GM21447 (cell line): ENCODE results near the gene PECR.
A peak's percentile ranks its signal among the peaks of the same experiment; 100 is the strongest.
"Not testable (repeated sequence)": the region's sequence is repeated elsewhere in the genome, so short reads cannot be mapped to it uniquely, and the experiment has no call there.

Experiments
- ATAC-seq: cut with Tn5 transposase; IDR thresholded peaks from one replicate; pipeline ENCODE4 v1.9.1; 2021; ENCODE audit not compliant: unreplicated experiment

Gene PECR

DNA sequence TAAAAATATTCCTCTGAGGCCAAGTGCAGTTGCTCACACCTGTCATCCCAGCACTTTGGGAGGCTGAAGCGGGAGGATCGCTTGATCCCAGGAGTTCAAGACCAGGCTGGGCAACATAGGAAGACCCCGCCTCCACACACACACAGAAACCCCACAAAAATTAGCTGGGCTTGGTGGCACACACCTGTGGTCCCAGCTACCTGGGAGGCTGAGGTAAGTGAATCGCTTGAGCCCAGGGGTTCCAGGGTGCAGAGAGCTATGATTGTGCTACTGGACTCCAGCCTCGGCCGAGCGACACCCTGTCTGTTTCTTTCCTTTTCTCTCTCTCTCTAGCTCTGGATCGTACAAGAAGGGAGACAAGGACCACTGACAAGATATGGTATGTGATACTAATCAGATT lies 25.7 kb upstream of the PECR start:
- ATAC-seq: no peak

GRCh38 chr2:216104691-216105090 lies 23.1 kb upstream of the PECR start:
- no peak for ATAC-seq

- ATAC-seq: no peak
Measured at GRCh38 chr2:216103213-216103612, 21.6 kb upstream of the PECR start.

DNA sequence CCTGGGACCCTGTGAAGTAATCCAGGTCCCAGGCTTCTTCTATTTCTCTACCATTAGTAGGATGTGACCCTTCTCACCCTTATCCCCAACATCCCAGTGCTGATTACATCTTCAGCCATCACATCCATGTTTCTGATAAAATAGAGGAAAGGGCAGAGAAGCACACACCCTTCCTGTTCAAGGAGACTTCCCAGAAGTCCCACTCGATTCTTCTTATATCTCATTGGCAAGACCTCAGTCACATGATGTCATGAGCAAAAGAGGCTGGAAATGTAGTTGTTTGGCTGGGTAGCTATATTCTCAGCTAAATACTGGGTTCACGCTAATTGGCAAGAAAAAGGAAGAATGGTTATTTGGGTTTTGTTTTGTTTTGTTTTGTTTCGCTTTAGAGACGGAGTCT lies 19.5 kb upstream of the PECR start:
- ATAC-seq: no peak

GRCh38 chr2:216098421-216099334 lies 17.1 kb upstream of the PECR start:
- no peak for ATAC-seq

GRCh38 chr2:216094701-216095100 lies 13.1 kb upstream of the PECR start:
- ATAC-seq: no peak

- no peak for ATAC-seq
Measured at GRCh38 chr2:216092646-216093045, 11.0 kb upstream of the PECR start.

DNA sequence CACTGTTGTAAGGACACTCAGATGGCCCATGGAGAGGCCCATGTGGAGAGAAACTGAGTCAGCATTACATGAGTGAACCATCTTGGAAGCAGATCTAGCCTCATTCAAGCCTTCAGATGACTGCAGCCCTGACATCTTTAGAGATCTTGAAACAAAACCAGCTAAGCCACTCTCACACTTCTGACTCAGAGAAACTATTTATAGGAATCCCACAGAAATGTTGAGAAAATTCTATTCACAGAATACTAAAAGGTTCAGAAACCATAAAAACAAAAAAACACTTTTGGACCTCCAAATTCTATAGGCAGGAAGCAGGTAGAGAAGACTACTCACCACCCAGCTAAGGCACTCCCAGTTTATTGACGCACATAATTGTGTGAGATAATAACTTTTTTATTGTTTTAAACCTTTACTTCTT lies 8.8 kb upstream of the PECR start:
- peak; percentile 82 for ATAC-seq

DNA sequence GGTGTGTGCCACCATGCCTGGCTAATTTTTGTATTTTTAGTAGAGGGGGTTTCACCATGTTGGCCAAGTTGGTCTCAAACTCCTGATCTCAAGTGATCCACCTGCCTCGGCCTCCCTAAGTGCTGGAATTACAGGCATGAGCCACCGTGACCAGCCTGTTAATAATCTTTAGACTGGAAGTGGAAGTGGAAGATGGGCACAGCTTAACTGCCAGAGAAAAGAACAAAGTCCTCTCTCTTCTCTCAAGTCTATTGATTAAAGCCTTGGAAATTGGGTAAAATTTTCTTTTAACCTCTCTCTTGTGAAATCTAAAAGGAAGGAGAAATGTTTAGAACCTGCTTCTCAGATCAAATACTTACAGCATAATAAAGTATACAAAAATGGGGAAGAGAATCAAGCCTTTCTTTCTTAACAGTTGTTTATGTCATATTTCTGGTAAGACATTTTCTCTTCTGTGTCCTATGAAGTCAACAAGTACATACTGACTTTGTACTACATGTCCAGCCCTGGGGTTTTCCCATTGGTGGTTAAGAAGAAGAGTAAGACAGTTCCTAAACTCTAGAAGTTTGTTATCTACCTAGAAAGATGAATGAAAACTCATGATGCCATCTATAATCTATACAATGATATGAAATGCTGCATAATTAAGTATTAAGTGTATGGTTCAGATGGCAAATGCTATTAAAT lies 4.7 kb upstream of the PECR start:
- ATAC-seq: no peak

DNA sequence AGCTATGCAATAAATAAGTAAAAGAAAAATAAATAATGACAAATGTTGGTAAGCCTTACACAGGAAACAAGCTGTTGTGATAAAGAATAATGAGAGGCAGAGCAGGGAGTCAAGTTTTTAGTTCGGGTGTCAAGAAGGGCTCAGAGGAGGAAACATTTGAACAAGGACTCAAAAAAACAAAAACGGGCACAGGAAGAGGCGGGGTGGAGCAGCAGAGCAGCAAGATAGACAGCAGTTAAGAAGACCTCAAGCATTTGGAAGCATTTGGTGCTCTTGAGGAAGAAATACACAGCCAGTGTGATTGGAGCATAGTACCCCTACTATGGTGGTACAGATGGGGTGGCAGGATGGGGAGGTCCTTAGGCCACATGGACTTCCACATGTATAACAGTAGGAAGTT lies 2.9 kb upstream of the PECR start:
- ATAC-seq: no peak

DNA sequence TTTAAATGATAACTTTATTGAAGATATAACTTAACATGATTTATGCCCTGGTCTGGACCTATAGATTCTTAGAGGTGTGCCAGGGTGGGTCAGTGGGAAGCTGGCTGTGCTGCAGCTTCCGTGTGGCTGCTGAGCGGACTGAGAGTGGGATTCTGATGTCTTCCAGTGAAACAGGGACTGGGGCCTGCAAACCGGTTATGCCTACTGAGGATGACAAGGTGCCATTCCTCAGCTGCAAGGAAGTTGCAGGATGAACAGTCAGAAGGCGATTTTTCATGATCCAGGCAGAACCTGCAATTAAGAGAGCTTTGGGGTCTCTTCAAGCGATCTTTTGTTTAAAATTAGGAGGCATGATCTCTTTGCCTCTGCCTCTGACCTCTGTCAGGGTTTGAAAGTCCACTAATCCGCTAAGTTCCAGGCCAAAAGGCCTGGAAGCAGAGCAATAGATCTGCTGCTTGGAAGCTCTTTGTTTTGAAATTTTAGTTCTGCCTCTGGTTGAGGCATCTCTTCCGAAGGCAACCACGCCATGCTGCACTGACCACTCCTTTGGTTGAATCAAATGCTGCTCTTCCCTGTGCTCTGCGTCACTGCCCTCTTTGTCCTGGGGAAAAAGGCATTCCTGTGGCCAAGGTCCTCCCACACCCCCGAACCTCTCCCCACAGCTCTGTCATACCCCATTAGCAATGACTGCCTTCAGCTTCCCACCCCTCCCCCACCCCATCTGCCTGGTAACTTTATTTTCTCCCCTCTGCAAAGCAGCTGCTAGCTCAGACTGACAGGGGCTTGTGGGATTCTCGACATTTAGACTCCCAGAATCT lies 2.1 kb upstream of the PECR start:
- no peak for ATAC-seq

GRCh38 chr2:216082805-216083204 lies 1.2 kb upstream of the PECR start:
- ATAC-seq: no peak

- ATAC-seq: peak; percentile 22
Measured at GRCh38 chr2:216082117-216082711, 605 bp upstream of the PECR start.

- ATAC-seq: peak; percentile 4
Measured at GRCh38 chr2:216081012-216081411, 597 bp downstream of the PECR start.

- ATAC-seq: not testable (repeated sequence)
Measured at GRCh38 chr2:216080048-216080447, 1.6 kb downstream of the PECR start.

DNA sequence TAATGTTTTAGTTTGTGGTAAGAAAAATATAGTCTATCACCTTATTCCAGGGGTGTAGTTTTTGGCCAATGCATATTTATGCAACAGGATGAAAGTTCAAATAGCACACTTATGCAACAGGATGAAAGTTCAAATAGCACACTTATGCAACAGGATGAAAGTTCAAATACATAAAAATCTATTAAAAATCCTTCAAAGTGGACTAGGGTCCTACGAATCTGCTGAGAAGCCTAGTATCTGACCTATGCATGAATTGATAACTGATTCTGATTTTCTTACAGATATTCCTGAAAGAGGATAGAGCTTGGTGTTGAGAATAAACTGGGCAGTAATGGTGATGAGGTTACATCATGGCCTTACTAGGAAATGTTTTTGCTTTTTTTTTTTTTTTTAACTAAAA lies 2.8 kb downstream of the PECR start:
- ATAC-seq: no peak

DNA sequence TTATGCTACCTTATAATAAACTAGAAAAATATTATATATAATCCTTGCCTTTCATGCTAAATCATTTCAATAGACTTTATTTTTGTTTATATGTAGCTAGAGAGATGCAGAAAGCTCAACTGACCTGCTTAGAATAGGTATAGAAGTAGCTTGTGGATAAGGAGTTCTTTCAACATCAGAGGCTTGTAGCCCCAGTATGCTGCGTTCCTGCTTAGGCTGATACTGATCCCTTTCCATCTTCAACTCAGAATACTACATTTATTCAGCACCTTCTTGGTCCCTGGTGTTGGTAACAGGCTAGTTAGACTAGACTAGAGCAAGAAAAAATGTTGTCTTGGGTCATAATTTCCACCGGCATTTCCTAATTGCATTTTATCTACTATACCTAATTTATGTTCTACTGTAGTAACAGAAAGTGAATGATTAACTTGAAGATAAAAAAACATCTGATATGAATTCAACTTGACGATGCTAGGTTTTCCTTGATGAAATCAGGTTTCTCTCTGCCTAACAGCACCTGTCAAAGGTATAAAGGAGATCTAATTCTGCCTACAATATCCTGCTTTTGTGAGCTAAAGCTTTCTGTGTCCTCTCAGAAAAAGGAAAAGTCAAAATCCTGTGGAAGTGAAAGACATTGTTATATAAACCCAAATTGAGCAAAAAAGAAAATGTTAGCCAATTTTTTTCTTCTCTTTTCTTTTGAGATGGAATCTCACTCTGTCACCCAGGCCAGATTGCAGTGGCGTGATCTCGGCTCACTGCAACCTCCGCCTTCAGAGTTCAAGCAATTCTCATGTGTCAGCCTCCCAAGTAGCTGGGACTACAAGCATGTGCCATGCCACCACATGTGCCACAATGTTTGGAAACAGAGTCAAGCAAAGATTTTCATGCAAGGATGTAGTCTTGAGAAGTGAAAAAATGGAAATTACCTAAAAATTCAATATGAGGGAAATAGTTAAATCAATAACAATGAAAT lies 5.8 kb downstream of the PECR start:
- ATAC-seq: no peak

DNA sequence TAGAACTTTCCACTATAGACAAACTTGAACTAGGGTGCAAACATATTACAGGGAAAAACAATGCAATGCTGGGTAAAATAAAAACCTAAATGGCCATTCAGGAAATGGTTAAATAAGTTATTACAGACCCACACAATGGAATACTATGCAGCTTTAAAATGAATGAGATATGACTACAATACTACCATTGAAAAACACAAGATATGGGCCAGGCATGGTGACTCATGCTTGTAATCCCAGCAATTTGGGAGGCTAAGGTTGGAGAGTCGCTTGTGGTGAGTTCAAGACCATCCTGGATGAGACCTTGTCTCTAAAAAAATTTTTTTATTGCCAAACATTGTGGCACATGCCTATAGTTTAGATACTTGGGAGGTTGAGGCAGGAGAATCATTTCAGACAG lies 6.8 kb downstream of the PECR start:
- ATAC-seq: no peak

DNA sequence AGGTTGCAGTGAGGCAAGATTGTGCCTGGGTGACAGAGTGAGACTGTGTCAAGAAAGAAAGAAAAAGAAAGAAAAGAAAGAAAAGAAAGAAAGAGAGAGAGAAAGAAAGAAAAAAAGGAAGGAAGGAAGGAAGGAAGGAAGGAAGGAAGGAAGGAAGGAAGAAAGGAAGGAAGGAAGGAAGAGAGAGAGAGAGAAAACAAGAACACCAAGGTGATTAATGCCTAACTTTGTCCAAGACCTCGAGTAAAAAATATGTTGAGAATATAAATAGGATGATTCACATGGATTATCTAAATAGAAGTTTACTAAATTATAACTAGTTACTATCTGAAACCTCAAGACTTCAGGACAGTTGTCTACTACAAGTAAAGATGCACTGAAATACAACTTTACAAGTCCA lies 7.2 kb downstream of the PECR start:
- no peak for ATAC-seq

- ATAC-seq: no peak
Measured at GRCh38 chr2:216073773-216074172, 7.8 kb downstream of the PECR start.
